Adrenal gland (tissue), 5 donors: ENCODE measurements around the gene SBK2.

ENCODE experiments used
- CTCF ChIP-seq, 6 experiments: fragments of 450-650 bp in 4 of 6; fragments of 200-600 bp in 2 of 6; sonication (generic) in 1 of 6; IDR thresholded peaks; 1 replicate in 5 of 6; 2 replicates in 1 of 6; pipeline versions ENCODE4 v1.5.1 to v1.8.0; 2016 to 2021; ENCODE audit warnings: antibody characterized with exemption in 6 of 6, mild to moderate bottlenecking in 2 of 6, moderate library complexity in 1 of 6
- POLR2A ChIP-seq, 2 donors: fragments of 450-650 bp; IDR thresholded peaks; one replicate each; pipeline ENCODE4 v1.6.1; 2017; ENCODE audit warnings: antibody characterized with exemption in 2 of 2, mild to moderate bottlenecking in 2 of 2, moderate library complexity in 1 of 2
- donor health status: DM: no; HTN: no; CAD: no.

- TF ChIP-seq CTCF (IDR thresholded peaks at IDR 0.05) (no peak), POLR2A (IDR thresholded peaks at IDR 0.05) (no peak)
Observed at GRCh38 chr19:55502197-55502952, 34.6 kb downstream of the SBK2 start.
